ENCODE data around the gene PRLH. TPM values are rescaled to one million over a fixed set of nuclear protein-coding genes. Genes with fewer than 3 reads are reported as not detected.

Gene PRLH
- total and polyA plus RNA-seq, 2 of the 13 experiments (the other 11 are each of a cell fraction or from before 2014, with no cell fraction given) = not detected

- TF ChIP-seq ZBTB44 (CRISPR knock-in tag; IDR thresholded peaks at IDR 0.05) (no peak), HNRNPLL (IDR thresholded peaks at IDR 0.05; ENCODE audit: low read depth, low read length, poor library complexity, severe bottlenecking) (peak; percentile 36), NFAT5 (CRISPR knock-in tag; IDR thresholded peaks at IDR 0.05) (peak; percentile 33; the same call in 1 of the 2 replicates), ZNF414 (CRISPR knock-in tag; IDR thresholded peaks at IDR 0.05) (peak; percentile 87; the same call in 1 of the 2 replicates), ZFP62 (CRISPR knock-in tag; IDR thresholded peaks at IDR 0.05) (no peak), ZNF235 (CRISPR knock-in tag; IDR thresholded peaks at IDR 0.05; ENCODE audit: borderline replicate concordance) (peak; percentile 85; the same call in 1 of the 2 replicates), ELF3 (CRISPR knock-in tag; IDR thresholded peaks at IDR 0.05) (peak; percentile 85), U2AF2 (IDR thresholded peaks at IDR 0.05; ENCODE audit: low read depth, low read length) (0 out of 2 replicates have a peak, but pooled peaks have one; percentile 51), KDM2A (CRISPR knock-in tag; IDR thresholded peaks at IDR 0.05; ENCODE audit: borderline replicate concordance, low read depth) (peak; percentile 79; the same call in 1 of the 2 replicates), YEATS2 (CRISPR knock-in tag; IDR thresholded peaks at IDR 0.05; ENCODE audit: borderline replicate concordance) (peak; percentile 83; the same call in 1 of the 2 replicates), NRL (CRISPR knock-in tag; IDR thresholded peaks at IDR 0.05; ENCODE audit: borderline replicate concordance) (peak; percentile 79), PHF21A (CRISPR knock-in tag; IDR thresholded peaks at IDR 0.05) (peak; percentile 99), NR2F6 (IDR thresholded peaks at IDR 0.05) (peak; percentile 96), NR2F6 (CRISPR knock-in tag; IDR thresholded peaks at IDR 0.05) (peak; percentile 99), CREB1 (IDR thresholded peaks at IDR 0.05) (peak; percentile 6; the same call in 1 of the 2 replicates), CREB1 (CRISPR knock-in tag; IDR thresholded peaks at IDR 0.05) (no peak), MATR3 (CRISPR knock-in tag; IDR thresholded peaks at IDR 0.05) (no peak), HMGA1 (CRISPR knock-in tag; conservative IDR thresholded peaks at IDR 0.05) (no peak), ZNF468 (CRISPR knock-in tag; IDR thresholded peaks at IDR 0.05) (no peak), SSRP1 (CRISPR knock-in tag; IDR thresholded peaks at IDR 0.05) (peak; percentile 80; the same call in 1 of the 2 replicates), ZNF775 (CRISPR knock-in tag; IDR thresholded peaks at IDR 0.05; ENCODE audit: borderline replicate concordance) (no peak; the same call in 1 of the 2 replicates)
These were observed 24.1 kb downstream of the PRLH start, which contains the start of gene RAB17 (continued) for GRCh38 chr2:237590272-237591140.
